DND-41 (cell line): ENCODE data around the gene RBM22.

Source experiments
- EZH2 ChIP-seq: IDR thresholded peaks from 3 replicates; pipeline ENCODE4 v1.6.1; 2012; ENCODE audit warnings: borderline replicate concordance, low read depth, mild to moderate bottlenecking, moderate library complexity, low read length, inconsistent platforms; ENCODE audit not compliant: severe bottlenecking
- TF ChIP-seq, protein P1 (sequence below): IDR thresholded peaks from 2 replicates; pipeline ENCODE4 v1.5.1; 2012; ENCODE audit warnings: borderline replicate concordance, low read length, moderate library complexity, mild to moderate bottlenecking; ENCODE audit not compliant: poor library complexity, severe bottlenecking; ENCODE audit errors: extremely low read depth

DNA sequence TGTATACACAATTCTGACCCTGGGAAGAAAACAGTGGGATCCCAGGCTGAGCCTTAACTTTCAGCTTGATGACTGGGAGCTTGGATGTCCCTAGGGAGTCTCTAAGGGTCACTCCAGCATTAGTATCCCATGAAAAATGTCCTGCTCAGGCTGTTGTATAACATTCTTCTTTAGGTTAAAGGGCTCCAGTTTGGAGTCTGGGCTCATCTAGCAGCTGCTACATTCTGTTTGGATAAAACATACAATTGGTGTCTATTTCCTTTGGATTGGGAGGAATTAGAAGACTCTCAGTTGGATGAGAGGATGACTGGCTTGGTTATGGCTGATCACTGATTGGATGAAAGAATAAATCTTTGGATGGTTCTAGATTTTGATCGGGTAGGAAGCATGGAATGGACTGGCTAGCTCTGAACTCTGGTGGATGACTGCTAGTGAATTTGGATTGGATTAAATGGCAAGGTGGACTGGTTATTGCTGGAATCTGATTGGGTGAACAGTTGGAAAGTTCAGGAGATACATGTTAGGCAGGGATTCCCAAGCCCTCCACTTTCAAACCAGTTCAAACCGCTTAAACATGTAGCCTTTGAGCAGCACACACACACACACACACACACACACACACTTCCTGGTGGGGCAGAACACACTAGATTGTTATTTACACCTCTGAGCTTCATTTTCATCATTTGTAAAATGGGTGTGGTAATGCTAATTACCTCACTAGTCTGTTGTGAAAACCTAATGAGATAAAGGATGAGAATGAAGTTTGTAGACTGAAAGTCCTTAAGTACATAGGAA, 46.9 kb downstream of the RBM22 start:
- TF ChIP-seq, protein P1, sequence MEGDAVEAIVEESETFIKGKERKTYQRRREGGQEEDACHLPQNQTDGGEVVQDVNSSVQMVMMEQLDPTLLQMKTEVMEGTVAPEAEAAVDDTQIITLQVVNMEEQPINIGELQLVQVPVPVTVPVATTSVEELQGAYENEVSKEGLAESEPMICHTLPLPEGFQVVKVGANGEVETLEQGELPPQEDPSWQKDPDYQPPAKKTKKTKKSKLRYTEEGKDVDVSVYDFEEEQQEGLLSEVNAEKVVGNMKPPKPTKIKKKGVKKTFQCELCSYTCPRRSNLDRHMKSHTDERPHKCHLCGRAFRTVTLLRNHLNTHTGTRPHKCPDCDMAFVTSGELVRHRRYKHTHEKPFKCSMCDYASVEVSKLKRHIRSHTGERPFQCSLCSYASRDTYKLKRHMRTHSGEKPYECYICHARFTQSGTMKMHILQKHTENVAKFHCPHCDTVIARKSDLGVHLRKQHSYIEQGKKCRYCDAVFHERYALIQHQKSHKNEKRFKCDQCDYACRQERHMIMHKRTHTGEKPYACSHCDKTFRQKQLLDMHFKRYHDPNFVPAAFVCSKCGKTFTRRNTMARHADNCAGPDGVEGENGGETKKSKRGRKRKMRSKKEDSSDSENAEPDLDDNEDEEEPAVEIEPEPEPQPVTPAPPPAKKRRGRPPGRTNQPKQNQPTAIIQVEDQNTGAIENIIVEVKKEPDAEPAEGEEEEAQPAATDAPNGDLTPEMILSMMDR: no peak
- TF ChIP-seq EZH2: no peak
